Adrenal gland (tissue), 12 donors: Measurements from ENCODE around the gene MRGPRG. TPM values are rescaled to one million over a fixed set of nuclear protein-coding genes. Genes with fewer than 3 reads are reported as not detected.

Source experiments
- DNase-seq, 7 donors: peaks; one replicate each; pipeline ENCODE4 v3.0.0-alpha.2; 2019 to 2020
- H3K27ac ChIP-seq, 5 donors: fragments of 200-600 bp; sonication (generic) in 4 of 5; 1 replicate in 3 of 5; 2 replicates in 2 of 5; pipeline versions ENCODE4 v1.5.1 to v1.8.0; 2016 to 2020; ENCODE audit warnings: mild to moderate bottlenecking in 1 of 5
- H3K27me3 ChIP-seq: fragments of 200-600 bp; 2 replicates; pipeline ENCODE4 v1.8.0; 2021
- H3K36me3 ChIP-seq, 2 donors: fragments of 200-600 bp; replicated peaks in 1 of 2; 1 replicate in 1 of 2; 2 replicates in 1 of 2; pipeline versions ENCODE4 v1.5.1 to v1.8.0; 2018 to 2022
- H3K4me1 ChIP-seq, 2 donors: fragments of 200-600 bp; replicated peaks in 1 of 2; 1 replicate in 1 of 2; 2 replicates in 1 of 2; pipeline versions ENCODE4 v1.5.1 to v1.8.0; 2018 to 2021
- H3K4me3 ChIP-seq, 4 donors: fragments of 200-600 bp; sonication (generic) in 3 of 4; one replicate each; pipeline ENCODE4 v1.5.1; 2016 to 2018
- H3K9me3 ChIP-seq, 3 donors: fragments of 200-600 bp; sonication (generic) in 1 of 3; replicated peaks in 1 of 3; 1 replicate in 2 of 3; 2 replicates in 1 of 3; pipeline versions ENCODE4 v1.5.1 to v1.8.0; 2016 to 2021
- POLR2A ChIP-seq, 2 donors: fragments of 450-650 bp; IDR thresholded peaks; one replicate each; pipeline ENCODE4 v1.6.1; 2017; ENCODE audit warnings: antibody characterized with exemption in 2 of 2, mild to moderate bottlenecking in 2 of 2, moderate library complexity in 1 of 2
- WGBS, 4 donors: extraction: QIAGEN DNeasy Blood & Tissue Kit in 2 of 4; methylation state at CpG; one replicate each; pipeline versions ENCODE4 v1.1.5 to v1.1.7; 2013 to 2017; 5-methylcytosine and 5-hydroxymethylcytosine counted together
- intact Hi-C, 2 donors: fragments of 100-400 bp; cut with DNase I; formaldehyde crosslinking; loops; one replicate each; pipeline versions ENCODE4 v1.14.1 to v1.15.0; 2022 to 2023
- polyA plus RNA-seq, 3 donors: library from polyadenylated mRNA; stranded (reverse); fragments of 200-250 nt in 2 of 3; fragments of 350-450 nt in 1 of 3; fragmentation: Illumina TruSeq in 1 of 3; extraction: RNeasy Lipid Tissue Mini Kit (QIAGEN cat#74804) in 1 of 3; gene quantifications; one replicate each; pipeline ENCODE4 v1.2.3, GENCODE V29; 2013 to 2014
- total RNA-seq, 9 donors: library from RNA; depleted of rRNA in 4 of 9; stranded (reverse); fragments of >200 nt in 4 of 9; fragments of 120-200 nt in 1 of 9; fragmentation: NEBNext Ultra II Directional in 1 of 9; extraction: Animal tissue kit (Norgen Biotek cat#: 25700) in 1 of 9; gene quantifications; one replicate each; pipeline versions ENCODE4 v1.1.0 to v1.2.4, GENCODE V29; 2013 to 2023
- TF ChIP-seq, protein P1 (sequence below), 6 experiments: fragments of 450-650 bp in 4 of 6; fragments of 200-600 bp in 2 of 6; sonication (generic) in 1 of 6; IDR thresholded peaks; 1 replicate in 5 of 6; 2 replicates in 1 of 6; pipeline versions ENCODE4 v1.5.1 to v1.8.0; 2016 to 2021; ENCODE audit warnings: antibody characterized with exemption in 6 of 6, mild to moderate bottlenecking in 2 of 6, moderate library complexity in 1 of 6
- donor health status: healthy with polysubstance abuse.
- donor health status: Bipolar disorder and iron deficiency.
- donor health status: DM: yes; HTN: yes; CAD: no.
- donor health status: DM: no; HTN: no; CAD: no.
- donor health status: DM: no; HTN: no; CAD: no.
- donor health status: DM: yes; HTN: yes; CAD: no.

MRGPRG gene
- total and polyA plus RNA-seq, 12 donors, result not detected

- no peaks in the 10 kb centered on the region for H3K9me3 ChIP-seq
- intact Hi-C loops, result loop anchor here in 1 of 2 donors (10.0 kb wide), 1 partner anchor 89 kb away; no protein-coding TSS in a partner anchor
- WGBS, 4 donors, result 59 to 61% (median 60%) methylated on average over 18 to 24 of the region's 24 CpGs
- no peak for TF ChIP-seq POLR2A (IDR thresholded peaks at IDR 0.05)
- no peaks in the 10 kb centered on the region for H3K4me1 ChIP-seq
- no peak overlapping the region for H3K4me3 ChIP-seq
- no peaks in the 10 kb centered on the region for H3K27me3 ChIP-seq
- H3K27ac ChIP-seq, result no peak overlapping the region
- no peaks in the 10 kb centered on the region for H3K36me3 ChIP-seq
- no peak for DNase-seq
Measured at GRCh38 chr11:3213659-3214419, 4.8 kb downstream of the MRGPRG start.

DNA sequence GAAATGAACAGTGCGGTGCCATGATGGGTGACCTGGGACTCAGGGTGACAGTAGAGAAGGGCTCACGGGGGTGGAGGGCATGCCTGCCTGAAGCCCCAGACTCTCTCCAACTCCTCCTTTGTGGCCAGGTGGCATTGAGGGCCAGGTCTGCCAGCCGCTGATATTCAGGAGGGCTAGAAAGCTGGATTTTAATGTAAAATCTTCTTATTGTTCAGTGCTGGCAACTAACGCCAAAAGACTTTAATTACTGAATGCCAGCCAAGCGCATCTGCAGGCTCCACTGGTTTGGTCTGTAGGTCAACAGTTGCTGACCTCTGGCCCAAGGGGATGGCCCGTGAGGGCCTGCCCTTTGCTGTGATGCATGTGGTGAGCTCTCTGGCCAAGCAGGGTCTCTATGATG is 10.3 kb downstream of the MRGPRG start:
- no peak for TF ChIP-seq POLR2A (IDR thresholded peaks at IDR 0.05)
- TF ChIP-seq, protein P1, sequence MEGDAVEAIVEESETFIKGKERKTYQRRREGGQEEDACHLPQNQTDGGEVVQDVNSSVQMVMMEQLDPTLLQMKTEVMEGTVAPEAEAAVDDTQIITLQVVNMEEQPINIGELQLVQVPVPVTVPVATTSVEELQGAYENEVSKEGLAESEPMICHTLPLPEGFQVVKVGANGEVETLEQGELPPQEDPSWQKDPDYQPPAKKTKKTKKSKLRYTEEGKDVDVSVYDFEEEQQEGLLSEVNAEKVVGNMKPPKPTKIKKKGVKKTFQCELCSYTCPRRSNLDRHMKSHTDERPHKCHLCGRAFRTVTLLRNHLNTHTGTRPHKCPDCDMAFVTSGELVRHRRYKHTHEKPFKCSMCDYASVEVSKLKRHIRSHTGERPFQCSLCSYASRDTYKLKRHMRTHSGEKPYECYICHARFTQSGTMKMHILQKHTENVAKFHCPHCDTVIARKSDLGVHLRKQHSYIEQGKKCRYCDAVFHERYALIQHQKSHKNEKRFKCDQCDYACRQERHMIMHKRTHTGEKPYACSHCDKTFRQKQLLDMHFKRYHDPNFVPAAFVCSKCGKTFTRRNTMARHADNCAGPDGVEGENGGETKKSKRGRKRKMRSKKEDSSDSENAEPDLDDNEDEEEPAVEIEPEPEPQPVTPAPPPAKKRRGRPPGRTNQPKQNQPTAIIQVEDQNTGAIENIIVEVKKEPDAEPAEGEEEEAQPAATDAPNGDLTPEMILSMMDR (IDR thresholded peaks at IDR 0.05), result no peak
- no peak overlapping the region for H3K4me3 ChIP-seq
- H3K9me3 ChIP-seq, result no peaks in the 10 kb centered on the region
- peaks cover 6% of the 10 kb centered on the region for H3K27me3 ChIP-seq
- 79 to 94% (median 92%) methylated on average over 5 to 6 of the region's 6 CpGs for WGBS, 4 donors
- H3K27ac ChIP-seq, result no peak overlapping the region
- H3K4me1 ChIP-seq, result no peaks in the 10 kb centered on the region
- intact Hi-C loops, result no loop called here
- DNase-seq, result no peak
- H3K36me3 ChIP-seq, result no peaks in the 10 kb centered on the region

DNA sequence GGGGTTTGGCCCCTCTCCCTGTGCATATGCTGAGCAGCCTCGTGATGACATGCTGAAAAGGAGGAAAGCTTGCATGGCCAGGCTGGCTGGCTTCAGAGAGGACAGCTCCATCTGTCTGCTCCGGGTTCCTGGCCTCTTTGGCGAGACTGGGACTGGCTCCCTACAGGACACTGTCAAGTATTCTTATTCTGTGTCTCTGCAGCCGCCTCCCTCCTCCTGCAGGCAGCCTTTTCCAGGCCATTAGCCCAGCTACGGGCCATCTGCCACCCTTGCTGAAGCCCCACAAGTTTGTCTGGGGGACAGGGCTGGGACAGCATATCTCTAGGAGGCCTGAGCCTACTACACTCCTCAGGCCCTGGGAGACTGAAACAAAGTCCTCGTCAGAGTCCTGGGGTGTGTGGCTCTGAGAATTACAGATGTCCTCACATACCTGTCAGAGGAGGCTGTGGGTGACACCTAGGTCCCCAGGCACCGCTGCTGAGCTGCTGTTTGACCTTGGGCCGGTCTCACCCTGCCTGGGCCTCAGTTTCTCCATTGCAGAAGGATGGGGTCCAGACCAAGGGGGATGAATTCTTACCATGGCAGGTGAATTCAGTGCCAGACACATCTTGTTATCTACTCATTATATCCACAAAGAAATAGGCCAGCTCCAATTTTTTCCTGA is 11.0 kb downstream of the MRGPRG start:
- H3K36me3 ChIP-seq, result no peaks in the 10 kb centered on the region
- no peaks in the 10 kb centered on the region for H3K4me1 ChIP-seq
- no peak overlapping the region for H3K27ac ChIP-seq
- no peak for TF ChIP-seq POLR2A (IDR thresholded peaks at IDR 0.05)
- TF ChIP-seq, protein P1 (IDR thresholded peaks at IDR 0.05), result no peak
- WGBS, 4 donors, result 70 to 93% (median 86%) methylated on average over 5 to 8 of the region's 8 CpGs
- no peaks in the 10 kb centered on the region for H3K9me3 ChIP-seq
- H3K27me3 ChIP-seq, result peaks cover 11% of the 10 kb centered on the region
- no peak overlapping the region for H3K4me3 ChIP-seq
- intact Hi-C loops, result no loop called here
- no peak for DNase-seq

DNA sequence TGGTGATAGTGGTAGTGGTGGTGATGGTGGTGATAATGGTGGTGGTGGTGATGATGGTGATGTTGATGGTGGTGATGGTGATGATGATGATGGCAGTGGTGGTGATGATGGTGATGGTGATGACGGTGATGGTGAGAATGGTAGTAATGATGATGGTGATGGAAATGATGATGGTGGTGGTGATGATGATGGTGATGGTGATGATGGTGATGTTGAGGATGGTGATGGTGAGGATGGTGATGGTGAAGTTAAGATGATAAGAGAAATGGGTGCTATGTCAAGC is 11.8 kb downstream of the MRGPRG start:
- Histone ChIP-seq H3K27ac (no peak overlapping the region), H3K36me3 (no peaks in the 10 kb centered on the region), H3K9me3 (no peaks in the 10 kb centered on the region), H3K4me1 (no peaks in the 10 kb centered on the region), H3K4me3 (no peak overlapping the region), H3K27me3 (peaks cover 18% of the 10 kb centered on the region)
- no peak for DNase-seq
- WGBS, 4 donors, result 95 to 96% (median 95%) methylated on average over 1 of the region's 1 CpG
- TF ChIP-seq, protein P1 (IDR thresholded peaks at IDR 0.05), result no peak
- no peak for TF ChIP-seq POLR2A (IDR thresholded peaks at IDR 0.05)
- intact Hi-C loops, result no loop called here
